Measurements from ENCODE around the gene SELP. TPM values are rescaled to one million over a fixed set of nuclear protein-coding genes. Genes with fewer than 3 reads are reported as not detected.

The SELP gene
- total RNA-seq, 1 donor from 2014 or later = not detected

DNA sequence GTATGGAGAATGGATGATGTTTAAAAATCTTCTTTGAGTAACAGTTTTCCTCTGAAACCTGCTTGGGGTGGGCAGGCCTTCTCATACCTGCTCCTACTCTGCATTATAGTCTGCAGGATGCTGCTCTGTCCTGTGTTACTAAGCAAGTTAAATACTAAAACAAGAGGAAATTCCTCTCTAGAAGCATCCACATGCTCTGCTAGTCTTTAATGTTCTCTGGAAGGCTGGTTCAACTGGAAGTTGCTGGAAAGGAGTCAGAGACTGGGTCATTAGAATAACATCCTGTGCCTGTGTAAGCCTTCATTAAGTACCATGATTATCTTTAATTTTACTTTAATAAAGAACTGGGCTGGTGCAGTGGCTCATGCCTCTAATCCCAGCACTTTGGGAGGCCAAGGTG lies 5.8 kb downstream of the SELP start:
- H3K27me3 Mint-ChIP-seq (ENCODE audit: low read depth, unreplicated experiment) = peaks cover 12% of the 10 kb centered on the region
- H3K27ac ChIP-seq (ENCODE audit: low read depth, low read length) = no peak overlapping the region
- no peak overlapping the region for H2AFZ ChIP-seq (ENCODE audit: low read depth, low read length)
- H3K27ac Mint-ChIP-seq (ENCODE audit: unreplicated experiment) = no peak overlapping the region
- no peaks in the 10 kb centered on the region for H4K20me1 ChIP-seq (ENCODE audit: insufficient read depth, low read length)
- FAIRE-seq = no peak
- TF ChIP-seq, protein P1, sequence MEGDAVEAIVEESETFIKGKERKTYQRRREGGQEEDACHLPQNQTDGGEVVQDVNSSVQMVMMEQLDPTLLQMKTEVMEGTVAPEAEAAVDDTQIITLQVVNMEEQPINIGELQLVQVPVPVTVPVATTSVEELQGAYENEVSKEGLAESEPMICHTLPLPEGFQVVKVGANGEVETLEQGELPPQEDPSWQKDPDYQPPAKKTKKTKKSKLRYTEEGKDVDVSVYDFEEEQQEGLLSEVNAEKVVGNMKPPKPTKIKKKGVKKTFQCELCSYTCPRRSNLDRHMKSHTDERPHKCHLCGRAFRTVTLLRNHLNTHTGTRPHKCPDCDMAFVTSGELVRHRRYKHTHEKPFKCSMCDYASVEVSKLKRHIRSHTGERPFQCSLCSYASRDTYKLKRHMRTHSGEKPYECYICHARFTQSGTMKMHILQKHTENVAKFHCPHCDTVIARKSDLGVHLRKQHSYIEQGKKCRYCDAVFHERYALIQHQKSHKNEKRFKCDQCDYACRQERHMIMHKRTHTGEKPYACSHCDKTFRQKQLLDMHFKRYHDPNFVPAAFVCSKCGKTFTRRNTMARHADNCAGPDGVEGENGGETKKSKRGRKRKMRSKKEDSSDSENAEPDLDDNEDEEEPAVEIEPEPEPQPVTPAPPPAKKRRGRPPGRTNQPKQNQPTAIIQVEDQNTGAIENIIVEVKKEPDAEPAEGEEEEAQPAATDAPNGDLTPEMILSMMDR (IDR thresholded peaks at IDR 0.05; ENCODE audit: insufficient read depth, low read depth, low read length) = no peak
- no peak for TF ChIP-seq EZH2 (IDR thresholded peaks at IDR 0.05; ENCODE audit: insufficient read depth, low read length)
- no peaks in the 10 kb centered on the region for H3K79me2 ChIP-seq (ENCODE audit: insufficient read depth, low read length)
- H3K4me1 ChIP-seq (ENCODE audit: insufficient read depth, low read length) = no peaks in the 10 kb centered on the region
- no peak overlapping the region for H3K4me3 ChIP-seq (ENCODE audit: insufficient read depth, low read depth, low read length)
- no peaks in the 10 kb centered on the region for H3K9me3 ChIP-seq (ENCODE audit: insufficient read depth, low read depth, low read length)
- H3K9ac ChIP-seq (ENCODE audit: low read length) = no peak overlapping the region
- H3K4me3 Mint-ChIP-seq (ENCODE audit: unreplicated experiment) = no peak overlapping the region
- H3K4me2 ChIP-seq (ENCODE audit: low read length) = no peak overlapping the region
- no peaks in the 10 kb centered on the region for H3K36me3 Mint-ChIP-seq (ENCODE audit: low read depth, unreplicated experiment)
- H3K36me3 ChIP-seq (ENCODE audit: insufficient read depth, low read length) = no peaks in the 10 kb centered on the region
- no peaks in the 10 kb centered on the region for H3K4me1 Mint-ChIP-seq (ENCODE audit: low read depth, unreplicated experiment)
- no peaks in the 10 kb centered on the region for H3K27me3 ChIP-seq (ENCODE audit: insufficient read depth, low read length)
- no peak for DNase-seq (ENCODE audit: low read depth)
- peaks cover 2% of the 10 kb centered on the region for H3K9me3 Mint-ChIP-seq (ENCODE audit: unreplicated experiment)

DNA sequence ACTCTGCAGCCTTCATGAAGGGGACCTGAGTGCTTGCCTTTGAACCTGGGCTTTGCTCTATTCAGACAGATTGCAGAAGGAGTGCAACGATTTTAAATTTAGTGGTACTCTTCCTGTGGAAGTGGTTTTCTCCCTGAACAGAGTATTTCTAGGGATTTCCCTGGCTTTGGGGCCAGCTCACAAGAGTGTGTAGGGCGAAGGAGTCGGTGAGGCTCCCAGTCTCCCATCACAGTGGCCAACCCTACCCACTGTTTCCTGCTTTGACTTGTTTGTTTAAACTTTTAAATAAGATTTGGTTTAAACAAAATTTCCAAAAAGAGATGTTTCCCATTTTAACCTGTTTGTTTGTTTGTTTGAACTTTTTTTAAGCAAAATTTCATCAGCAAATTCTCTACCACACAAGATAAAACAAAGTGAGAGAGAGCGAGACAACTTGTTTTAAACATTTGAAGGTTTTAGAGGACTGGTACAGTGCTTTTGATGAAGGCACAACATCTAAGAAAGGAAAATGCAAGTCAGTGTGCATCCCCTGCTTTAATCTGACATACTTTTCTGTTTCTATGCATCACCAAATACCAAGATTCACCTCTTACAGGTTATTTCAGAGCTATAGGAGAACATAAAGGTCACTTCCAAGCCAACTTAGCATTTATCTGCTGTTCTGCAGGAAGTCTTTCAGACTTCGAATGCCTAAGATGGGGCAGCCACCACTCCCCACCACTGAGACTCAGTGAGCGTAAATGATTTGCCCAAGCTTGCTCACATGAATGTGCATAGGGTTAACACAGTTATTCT lies 6.6 kb downstream of the SELP start:
- Mint-ChIP-seq H3K36me3 (ENCODE audit: low read depth, unreplicated experiment) (no peaks in the 10 kb centered on the region), H3K27me3 (ENCODE audit: low read depth, unreplicated experiment) (peaks cover 11% of the 10 kb centered on the region), H3K4me1 (ENCODE audit: low read depth, unreplicated experiment) (no peaks in the 10 kb centered on the region), H3K27ac (ENCODE audit: unreplicated experiment) (no peak overlapping the region), H3K4me3 (ENCODE audit: unreplicated experiment) (no peak overlapping the region), H3K9me3 (ENCODE audit: unreplicated experiment) (peaks cover 2% of the 10 kb centered on the region)
- H3K27ac ChIP-seq (ENCODE audit: low read depth, low read length) = no peak overlapping the region
- FAIRE-seq (no peak), DNase-seq (ENCODE audit: low read depth) (no peak)
- no peak for TF ChIP-seq EZH2 (IDR thresholded peaks at IDR 0.05; ENCODE audit: insufficient read depth, low read length)
- TF ChIP-seq, protein P1 (IDR thresholded peaks at IDR 0.05; ENCODE audit: insufficient read depth, low read depth, low read length) = no peak
- H3K4me1 ChIP-seq (ENCODE audit: insufficient read depth, low read length) = no peaks in the 10 kb centered on the region
- no peak overlapping the region for H3K4me3 ChIP-seq (ENCODE audit: insufficient read depth, low read depth, low read length)
- no peaks in the 10 kb centered on the region for H3K27me3 ChIP-seq (ENCODE audit: insufficient read depth, low read length)
- no peaks in the 10 kb centered on the region for H3K9me3 ChIP-seq (ENCODE audit: insufficient read depth, low read depth, low read length)
- H3K4me2 ChIP-seq (ENCODE audit: low read length) = no peak overlapping the region
- no peaks in the 10 kb centered on the region for H3K79me2 ChIP-seq (ENCODE audit: insufficient read depth, low read length)
- no peaks in the 10 kb centered on the region for H3K36me3 ChIP-seq (ENCODE audit: insufficient read depth, low read length)
- H2AFZ ChIP-seq (ENCODE audit: low read depth, low read length) = no peak overlapping the region
- H4K20me1 ChIP-seq (ENCODE audit: insufficient read depth, low read length) = no peaks in the 10 kb centered on the region
- no peak overlapping the region for H3K9ac ChIP-seq (ENCODE audit: low read length)

DNA sequence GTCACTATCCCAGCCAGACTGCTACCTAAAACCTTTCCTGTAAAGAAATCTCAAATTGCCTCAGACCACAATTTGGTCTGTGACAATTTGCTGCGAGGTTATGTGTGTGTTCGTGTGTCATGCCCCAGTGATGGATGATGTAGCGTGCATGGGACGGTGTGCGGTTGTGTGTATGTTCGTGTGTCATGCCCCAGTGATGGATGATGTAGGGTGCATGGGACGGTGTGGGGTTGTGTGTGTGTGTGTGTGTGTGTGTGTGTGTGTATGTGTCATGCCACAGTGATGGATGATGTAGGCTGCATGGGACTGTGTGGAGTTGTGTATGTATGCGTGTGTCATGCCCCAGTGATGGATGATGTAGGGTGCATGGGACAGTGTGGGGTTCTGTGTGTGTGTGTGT lies 9.4 kb downstream of the SELP start:
- Mint-ChIP-seq H3K36me3 (ENCODE audit: low read depth, unreplicated experiment) (no peaks in the 10 kb centered on the region), H3K27ac (ENCODE audit: unreplicated experiment) (no peak overlapping the region), H3K27me3 (ENCODE audit: low read depth, unreplicated experiment) (peaks cover 4% of the 10 kb centered on the region), H3K4me1 (ENCODE audit: low read depth, unreplicated experiment) (no peaks in the 10 kb centered on the region), H3K4me3 (ENCODE audit: unreplicated experiment) (no peak overlapping the region), H3K9me3 (ENCODE audit: unreplicated experiment) (peaks cover 2% of the 10 kb centered on the region)
- H3K9ac ChIP-seq (ENCODE audit: low read length) = no peak overlapping the region
- H2AFZ ChIP-seq (ENCODE audit: low read depth, low read length) = no peak overlapping the region
- DNase-seq (ENCODE audit: low read depth) (no peak), FAIRE-seq (no peak)
- TF ChIP-seq, protein P1 (IDR thresholded peaks at IDR 0.05; ENCODE audit: insufficient read depth, low read depth, low read length) = no peak
- TF ChIP-seq EZH2 (IDR thresholded peaks at IDR 0.05; ENCODE audit: insufficient read depth, low read length) = no peak
- no peaks in the 10 kb centered on the region for H4K20me1 ChIP-seq (ENCODE audit: insufficient read depth, low read length)
- no peak overlapping the region for H3K4me3 ChIP-seq (ENCODE audit: insufficient read depth, low read depth, low read length)
- no peak overlapping the region for H3K27ac ChIP-seq (ENCODE audit: low read depth, low read length)
- H3K9me3 ChIP-seq (ENCODE audit: insufficient read depth, low read depth, low read length) = no peaks in the 10 kb centered on the region
- H3K27me3 ChIP-seq (ENCODE audit: insufficient read depth, low read length) = no peaks in the 10 kb centered on the region
- H3K79me2 ChIP-seq (ENCODE audit: insufficient read depth, low read length) = no peaks in the 10 kb centered on the region
- no peak overlapping the region for H3K4me2 ChIP-seq (ENCODE audit: low read length)
- no peaks in the 10 kb centered on the region for H3K4me1 ChIP-seq (ENCODE audit: insufficient read depth, low read length)
- no peaks in the 10 kb centered on the region for H3K36me3 ChIP-seq (ENCODE audit: insufficient read depth, low read length)

All from astrocyte (in vitro differentiated cells and primary cell).